GM19452 (cell line): ENCODE measurements around the gene TBC1D22A.
"Not testable (repeated sequence)": the region's sequence is repeated elsewhere in the genome, so short reads cannot be mapped to it uniquely, and the experiment has no call there.

Source experiments
- ATAC-seq: cut with Tn5 transposase; IDR thresholded peaks from one replicate; pipeline ENCODE4 v1.9.1; 2021; ENCODE audit not compliant: unreplicated experiment

The TBC1D22A gene

GRCh38 chr22:47038206-47038835, 275.9 kb downstream of the TBC1D22A start:
- no peak for ATAC-seq

GRCh38 chr22:47039356-47039755, 276.9 kb downstream of the TBC1D22A start:
- ATAC-seq, result no peak

GRCh38 chr22:47040486-47041270, 278.2 kb downstream of the TBC1D22A start:
- ATAC-seq, result no peak

GRCh38 chr22:47041271-47042115, 279.0 kb downstream of the TBC1D22A start:
- ATAC-seq, result no peak

- ATAC-seq, result no peak
Measured at GRCh38 chr22:47042116-47042825, 279.8 kb downstream of the TBC1D22A start.

GRCh38 chr22:47042861-47043496, 280.5 kb downstream of the TBC1D22A start:
- no peak for ATAC-seq

GRCh38 chr22:47043835-47044721, 281.6 kb downstream of the TBC1D22A start:
- ATAC-seq, result no peak

GRCh38 chr22:47044722-47045535, 282.5 kb downstream of the TBC1D22A start:
- ATAC-seq, result no peak

GRCh38 chr22:47045691-47046410, 283.4 kb downstream of the TBC1D22A start:
- no peak for ATAC-seq

GRCh38 chr22:47046411-47047065, 284.1 kb downstream of the TBC1D22A start:
- no peak for ATAC-seq

GRCh38 chr22:47047321-47048122, 285.1 kb downstream of the TBC1D22A start:
- ATAC-seq, result no peak

- ATAC-seq, result no peak
Measured at GRCh38 chr22:47048123-47049077, 285.9 kb downstream of the TBC1D22A start.

GRCh38 chr22:47049078-47049624, 286.7 kb downstream of the TBC1D22A start:
- ATAC-seq, result no peak

GRCh38 chr22:47049736-47050400, 287.4 kb downstream of the TBC1D22A start:
- not testable (repeated sequence) for ATAC-seq
